GM12801 (cell line): ENCODE data around the gene EXOC6.

Experiments used
- CTCF ChIP-seq: IDR thresholded peaks from one replicate; pipeline ENCODE4 v1.5.1; 2011; ENCODE audit warnings: control low read depth; ENCODE audit not compliant: insufficient read length; ENCODE audit errors: extremely low read depth

EXOC6 gene

GRCh38 chr10:92867235-92867634, 18.9 kb downstream of the EXOC6 start:
- TF ChIP-seq CTCF, result no peak

GRCh38 chr10:92868036-92868435, 19.7 kb downstream of the EXOC6 start:
- TF ChIP-seq CTCF, result no peak

GRCh38 chr10:92868557-92868956, 20.2 kb downstream of the EXOC6 start:
- no peak for TF ChIP-seq CTCF

- no peak for TF ChIP-seq CTCF
Measured at GRCh38 chr10:92873029-92873428, 24.7 kb downstream of the EXOC6 start.

- no peak for TF ChIP-seq CTCF
Measured at GRCh38 chr10:92876509-92877036, 28.3 kb downstream of the EXOC6 start.

GRCh38 chr10:92880233-92880861, 32.0 kb downstream of the EXOC6 start:
- no peak for TF ChIP-seq CTCF

GRCh38 chr10:92880917-92881316, 32.6 kb downstream of the EXOC6 start:
- TF ChIP-seq CTCF, result no peak
